Measurements from ENCODE around the gene CYP4Z1.
"Not testable (repeated sequence)": the region's sequence is repeated elsewhere in the genome, so short reads cannot be mapped to it uniquely, and the experiment has no call there.

CYP4Z1 gene, protein sequence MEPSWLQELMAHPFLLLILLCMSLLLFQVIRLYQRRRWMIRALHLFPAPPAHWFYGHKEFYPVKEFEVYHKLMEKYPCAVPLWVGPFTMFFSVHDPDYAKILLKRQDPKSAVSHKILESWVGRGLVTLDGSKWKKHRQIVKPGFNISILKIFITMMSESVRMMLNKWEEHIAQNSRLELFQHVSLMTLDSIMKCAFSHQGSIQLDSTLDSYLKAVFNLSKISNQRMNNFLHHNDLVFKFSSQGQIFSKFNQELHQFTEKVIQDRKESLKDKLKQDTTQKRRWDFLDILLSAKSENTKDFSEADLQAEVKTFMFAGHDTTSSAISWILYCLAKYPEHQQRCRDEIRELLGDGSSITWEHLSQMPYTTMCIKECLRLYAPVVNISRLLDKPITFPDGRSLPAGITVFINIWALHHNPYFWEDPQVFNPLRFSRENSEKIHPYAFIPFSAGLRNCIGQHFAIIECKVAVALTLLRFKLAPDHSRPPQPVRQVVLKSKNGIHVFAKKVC

DNA sequence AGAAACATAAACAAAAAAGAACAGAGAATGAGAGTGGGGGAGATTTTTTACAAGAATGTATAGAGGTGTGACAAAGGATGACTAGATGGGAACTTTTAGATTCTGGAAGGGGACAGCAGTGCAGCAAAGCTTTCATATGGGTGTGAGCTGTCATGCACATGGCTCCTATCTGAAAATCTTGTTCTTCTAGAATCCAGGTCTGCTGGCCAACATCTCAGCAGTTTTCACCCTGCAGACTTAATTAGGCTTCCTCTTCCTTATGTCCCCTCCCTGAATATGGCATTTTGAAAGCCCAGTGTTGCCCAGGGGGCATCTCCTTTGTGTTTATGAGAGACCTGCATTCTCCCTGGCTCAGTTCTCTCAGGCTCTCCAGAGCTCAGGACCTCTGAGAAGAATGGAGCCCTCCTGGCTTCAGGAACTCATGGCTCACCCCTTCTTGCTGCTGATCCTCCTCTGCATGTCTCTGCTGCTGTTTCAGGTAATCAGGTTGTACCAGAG is at the start of gene CYP4Z1:
CYP4Z1 (plus strand) TSS at position 135 of the 498 bp plus-strand sequence; CDS start at position 395, 260 bp downstream.
- no peak for DNase-seq

DNA sequence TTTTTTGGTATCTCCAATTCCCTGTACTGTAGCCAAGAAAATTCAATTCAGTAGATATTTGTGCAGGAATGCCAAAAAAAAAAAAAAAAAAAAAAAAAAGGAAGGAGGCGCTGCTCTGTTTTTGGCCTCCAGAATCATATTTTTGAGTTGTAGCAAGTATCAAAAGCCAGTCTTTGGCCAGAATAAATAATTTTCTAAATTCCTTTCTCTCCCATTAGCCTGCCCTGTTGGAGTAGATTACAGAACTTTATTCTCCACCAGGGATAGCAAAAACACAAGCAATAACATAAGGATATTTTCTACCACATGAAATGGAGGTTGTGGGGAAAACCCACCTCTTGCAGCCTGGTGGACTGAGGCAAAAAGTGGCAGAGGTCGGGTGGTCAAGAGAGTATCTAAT is 46.0 kb upstream of the CYP4Z1 start:
- DNase-seq = no peak

DNA sequence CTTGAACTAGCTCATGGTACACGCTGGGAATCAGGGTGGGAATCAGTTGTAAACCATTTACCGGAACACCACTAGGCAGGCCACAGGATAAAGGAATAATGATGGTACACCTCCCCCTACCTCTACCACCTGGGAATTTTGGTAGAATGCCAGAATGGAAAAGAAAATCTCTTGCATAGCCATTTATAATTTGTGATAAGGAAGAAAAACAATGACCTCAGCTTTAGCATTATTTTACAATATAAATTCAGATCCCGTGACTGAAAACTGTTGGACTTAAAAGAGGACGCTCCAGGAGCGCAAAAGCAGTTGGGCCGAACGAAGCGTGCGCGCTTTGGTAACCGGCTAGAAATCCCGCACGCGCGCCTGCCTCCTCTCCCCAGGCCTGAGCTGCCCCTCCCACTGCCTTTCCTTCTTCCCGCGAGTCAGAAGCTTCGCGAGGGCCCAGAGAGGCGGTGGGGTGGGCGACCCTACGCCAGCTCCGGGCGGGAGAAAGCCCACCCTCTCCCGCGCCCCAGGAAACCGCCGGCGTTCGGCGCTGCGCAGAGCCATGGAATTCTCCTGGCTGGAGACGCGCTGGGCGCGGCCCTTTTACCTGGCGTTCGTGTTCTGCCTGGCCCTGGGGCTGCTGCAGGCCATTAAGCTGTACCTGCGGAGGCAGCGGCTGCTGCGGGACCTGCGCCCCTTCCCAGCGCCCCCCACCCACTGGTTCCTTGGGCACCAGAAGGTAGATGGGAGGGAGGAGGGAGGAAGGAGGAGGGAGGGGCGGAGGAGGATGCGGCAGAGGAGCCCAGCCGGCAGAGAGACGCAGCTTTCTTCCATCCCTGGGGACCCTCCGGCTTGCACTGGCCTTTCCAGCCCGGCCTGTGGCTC is 43.5 kb upstream of the CYP4Z1 start, which contains the start of gene CYP4X1:
CYP4X1 (plus strand) TSS at position 402 of the 873 bp plus-strand sequence; CDS start at position 551, 149 bp downstream.
- no peak for DNase-seq

DNA sequence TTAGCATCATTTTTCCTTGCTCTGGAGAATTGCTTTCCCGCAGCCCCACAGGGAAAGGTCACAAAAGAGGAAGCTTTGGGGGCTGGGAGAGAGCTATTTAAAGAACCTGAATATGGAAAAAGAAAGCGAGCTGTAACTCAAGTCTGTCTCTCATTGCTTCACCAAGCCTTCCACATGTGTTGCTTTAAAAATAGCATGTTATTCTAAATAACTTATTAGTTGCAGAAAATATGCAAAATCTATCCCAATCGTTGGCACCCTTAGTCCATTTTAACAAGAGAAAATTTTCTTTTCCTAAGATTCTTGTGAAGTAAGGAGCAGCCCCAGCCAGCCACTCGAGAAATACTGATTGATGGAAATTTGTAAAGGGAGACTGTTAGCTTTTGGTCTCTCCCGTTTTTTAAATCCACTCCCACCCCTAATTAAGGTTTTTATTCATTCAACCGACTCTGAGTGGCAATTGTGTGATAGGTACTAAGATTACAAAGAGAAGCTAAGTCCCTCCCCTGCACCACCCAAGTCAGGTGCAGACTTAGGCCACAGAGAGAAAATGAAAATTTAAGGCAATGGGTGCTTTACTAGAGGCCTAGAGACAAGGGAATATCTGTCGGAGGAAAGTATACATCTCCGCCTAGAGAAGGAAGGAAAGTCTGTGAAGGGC is 42.8 kb upstream of the CYP4Z1 start:
- no peak for DNase-seq

DNA sequence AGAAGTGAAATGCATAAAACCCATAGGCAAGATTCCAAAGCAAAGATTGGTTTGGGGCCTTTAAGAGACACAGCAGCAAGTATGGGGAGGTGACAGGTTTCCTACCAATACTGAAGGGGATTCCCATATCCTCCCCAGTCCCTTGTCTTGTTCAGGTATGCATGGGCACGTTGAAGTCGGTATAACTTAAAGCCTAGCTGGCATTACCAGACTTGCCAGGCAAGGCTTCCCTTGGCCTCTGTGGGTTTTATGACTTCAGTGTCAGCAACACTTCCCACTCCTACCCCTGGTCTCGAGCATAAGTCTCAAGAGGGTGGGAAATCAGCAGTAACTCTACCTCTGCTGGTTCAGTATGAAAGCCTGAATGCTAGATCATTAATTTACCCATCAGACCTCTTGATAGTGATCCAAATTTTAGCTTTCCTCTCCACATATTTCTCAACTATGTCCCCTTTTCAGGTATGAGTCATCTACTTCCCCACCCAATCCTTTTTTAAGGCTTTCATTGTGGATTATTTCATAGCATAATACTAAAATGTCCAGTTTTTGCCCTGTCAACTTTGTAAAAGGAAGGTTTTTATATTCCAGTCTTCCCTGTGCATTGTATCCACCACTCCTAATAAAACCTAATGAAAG is 36.7 kb upstream of the CYP4Z1 start:
- DNase-seq = no peak

DNA sequence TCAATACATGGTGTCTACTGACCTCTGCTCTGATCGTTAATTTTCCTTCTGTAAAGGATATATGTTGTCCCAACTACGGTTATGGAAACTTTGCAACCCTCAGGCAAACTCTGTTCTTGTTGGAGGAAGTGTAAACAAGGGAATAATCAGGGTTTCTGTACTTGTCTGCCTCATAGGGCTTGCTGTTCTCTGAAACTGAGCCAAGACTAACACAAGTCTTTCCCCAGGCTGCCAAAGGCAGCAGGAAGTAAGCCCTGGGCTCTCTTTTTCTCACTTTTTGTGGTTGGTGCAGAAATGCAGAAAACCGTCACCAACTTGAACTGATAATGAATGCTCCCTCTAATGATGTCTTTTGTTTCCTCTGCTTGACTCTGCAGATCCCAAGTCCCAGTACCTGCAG is 36.0 kb upstream of the CYP4Z1 start:
- DNase-seq = no peak

DNA sequence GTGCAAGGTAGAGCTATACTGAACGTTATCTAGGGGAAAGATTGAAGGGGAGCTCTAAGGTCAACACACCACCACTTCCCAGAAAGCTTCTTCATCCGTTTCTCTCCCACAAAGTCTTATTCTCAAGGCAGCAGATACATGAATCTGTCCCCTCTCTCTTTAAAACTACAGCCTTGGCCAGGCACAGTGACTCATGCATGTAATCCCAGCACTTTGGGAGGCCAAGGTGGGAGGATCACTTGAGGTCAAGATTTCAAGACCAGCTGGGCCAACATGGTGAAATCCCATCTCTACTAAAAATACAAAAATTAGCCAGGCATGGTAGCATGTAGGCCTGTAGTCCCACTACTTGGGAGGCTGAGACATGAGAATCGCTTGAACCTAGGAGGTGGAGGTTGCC is 35.4 kb upstream of the CYP4Z1 start:
- no peak for DNase-seq

DNA sequence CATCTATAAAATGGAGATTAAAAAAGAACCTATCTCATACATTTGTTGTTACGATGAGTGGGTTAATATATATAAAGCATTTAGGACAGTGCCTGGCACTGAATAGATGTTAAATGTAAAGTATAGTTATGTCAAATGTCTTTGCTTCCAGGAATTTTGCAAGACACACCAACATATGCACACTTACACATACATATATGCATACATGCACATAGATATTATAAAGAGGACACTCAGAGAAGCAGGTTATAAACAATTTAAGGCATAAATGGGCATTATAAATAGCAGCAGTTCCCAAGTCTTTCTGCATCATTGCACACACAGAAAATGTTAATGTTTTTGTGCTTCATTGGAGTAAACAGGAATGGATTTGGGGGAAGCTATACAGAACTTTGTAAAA is 30.3 kb upstream of the CYP4Z1 start:
- no peak for DNase-seq

DNA sequence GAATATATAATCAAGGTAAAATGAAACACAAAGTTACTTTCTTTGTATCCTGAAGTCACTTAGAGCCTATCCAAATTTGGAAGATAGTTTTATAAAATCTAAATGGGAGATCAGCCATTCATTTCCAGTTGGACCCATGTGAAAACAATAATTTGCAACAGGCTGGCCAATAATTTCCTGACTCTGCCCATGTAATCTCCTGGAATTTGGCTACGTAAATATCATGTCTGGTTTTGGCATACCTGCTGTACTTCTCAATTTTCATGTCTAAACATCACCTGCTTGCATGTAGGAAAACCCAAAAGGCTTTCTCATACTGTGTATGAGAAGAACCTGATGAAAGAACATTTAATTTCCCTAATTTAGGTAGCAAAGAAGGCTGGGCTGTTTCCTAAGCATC is 7.7 kb upstream of the CYP4Z1 start:
- DNase-seq = no peak

DNA sequence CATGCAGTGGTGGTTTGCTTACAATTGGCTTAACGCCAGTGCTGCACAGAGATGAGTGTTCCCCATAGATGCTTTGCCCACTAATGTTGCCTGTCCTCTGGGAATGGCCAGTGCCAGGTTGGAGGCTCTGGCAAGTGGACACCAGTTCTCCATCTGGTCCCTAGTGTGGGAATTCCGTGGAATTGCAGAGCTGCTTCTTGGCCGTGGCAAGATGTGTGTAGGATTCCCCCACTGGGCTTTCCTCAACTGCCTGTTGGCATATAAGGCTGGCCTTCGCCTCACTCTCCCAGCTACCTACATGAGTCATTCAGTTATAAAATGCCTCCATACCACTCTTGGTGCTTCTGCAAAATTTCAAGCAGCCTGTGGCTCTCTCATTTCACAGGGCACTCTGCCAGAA is 2.0 kb downstream of the CYP4Z1 start:
- DNase-seq = not testable (repeated sequence)

DNA sequence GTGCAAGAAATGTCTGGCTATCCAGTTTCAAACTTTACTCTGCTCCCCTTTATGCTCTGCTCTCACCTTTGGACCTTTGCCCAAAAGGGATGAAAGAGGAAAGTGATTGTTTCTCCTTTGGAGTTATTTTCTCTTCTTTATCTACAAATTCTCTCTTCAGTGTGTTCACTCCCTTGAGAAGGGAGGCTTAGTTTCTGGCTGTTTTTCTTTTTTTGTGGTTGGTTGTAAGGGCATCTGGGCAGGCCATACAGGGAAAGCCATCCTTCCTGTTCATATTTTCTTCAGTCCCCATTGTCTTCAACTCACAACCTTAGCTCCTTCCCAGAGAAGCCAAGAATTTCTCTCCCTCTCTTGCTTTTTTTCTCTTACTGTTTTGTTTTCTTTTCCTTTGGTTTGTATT is 2.5 kb downstream of the CYP4Z1 start:
- not testable (repeated sequence) for DNase-seq

DNA sequence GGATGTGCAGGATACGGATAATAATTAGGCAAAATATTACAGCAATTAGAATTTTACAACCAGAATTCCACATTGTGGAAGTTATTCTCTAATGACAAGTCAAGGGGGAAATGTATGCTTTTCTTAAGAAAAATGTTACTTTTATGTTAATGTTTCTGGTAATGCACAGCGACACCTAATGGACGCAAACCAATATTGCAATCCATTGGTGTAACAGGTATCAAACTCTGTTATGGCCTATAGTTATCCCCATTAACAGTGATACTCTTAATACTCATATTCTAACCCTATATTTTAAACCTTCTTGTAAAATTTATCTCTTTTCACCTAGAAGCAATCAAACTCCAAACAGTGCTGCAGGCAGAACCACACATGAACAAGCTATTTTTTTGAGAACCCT is 22.3 kb downstream of the CYP4Z1 start:
- DNase-seq = not testable (repeated sequence)

DNA sequence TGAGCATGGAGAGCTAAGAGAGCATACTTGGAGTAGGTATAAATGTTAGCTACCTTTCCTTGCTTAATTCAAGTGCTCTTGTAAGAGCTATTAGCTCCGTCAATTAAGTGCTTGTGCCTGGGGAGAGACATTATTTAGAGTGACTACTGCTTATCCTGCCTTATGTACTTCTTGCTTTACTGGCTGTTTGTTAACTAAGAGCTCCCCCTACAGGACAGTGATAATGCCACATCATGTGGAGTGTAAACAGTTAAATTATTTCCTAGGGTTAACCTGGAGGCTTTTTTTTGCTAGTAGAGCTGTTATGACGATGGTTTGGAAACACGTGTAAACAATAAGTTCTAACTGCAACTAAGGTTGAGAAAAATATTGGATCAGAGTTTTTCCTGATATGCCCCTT is 24.4 kb downstream of the CYP4Z1 start:
- not testable (repeated sequence) for DNase-seq

DNA sequence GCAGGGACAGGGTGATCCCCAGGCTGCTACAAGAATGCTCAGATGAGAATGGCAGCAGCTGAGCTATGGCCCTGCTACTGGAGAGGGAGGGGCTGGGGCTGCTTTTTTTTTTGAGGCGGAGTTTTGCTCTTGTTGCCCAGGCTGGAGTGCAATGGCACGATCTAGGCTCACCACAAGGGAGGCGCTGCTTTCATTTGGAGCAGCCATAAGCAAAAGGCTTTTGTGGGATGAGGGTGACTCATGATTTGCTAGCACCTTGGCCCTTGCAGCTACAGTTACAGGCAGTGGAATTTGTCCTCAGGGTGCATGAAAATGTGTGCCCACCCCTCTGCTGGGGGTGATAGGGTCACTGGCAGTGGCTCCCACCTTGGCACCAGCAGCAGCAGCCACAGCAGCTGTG is 37.8 kb downstream of the CYP4Z1 start:
- DNase-seq = no peak

DNA sequence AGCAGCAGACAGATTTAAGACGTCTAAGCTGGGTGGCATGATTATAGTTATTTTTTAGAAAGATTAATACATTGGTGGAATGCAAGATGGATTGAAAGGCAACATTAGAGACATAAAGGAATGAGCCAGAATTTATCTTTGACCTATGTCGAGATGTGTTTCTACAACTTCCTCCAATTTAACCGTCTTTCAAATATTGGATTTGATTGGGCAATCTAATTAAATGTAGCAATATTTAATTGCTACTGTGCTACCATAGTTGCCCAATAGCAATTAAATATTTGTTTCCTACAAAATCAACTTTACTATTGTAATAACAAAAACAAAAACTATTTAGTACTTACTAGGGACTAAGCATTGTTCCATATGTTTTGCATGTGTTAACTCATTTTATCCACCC is 39.8 kb downstream of the CYP4Z1 start:
- no peak for DNase-seq

DNA sequence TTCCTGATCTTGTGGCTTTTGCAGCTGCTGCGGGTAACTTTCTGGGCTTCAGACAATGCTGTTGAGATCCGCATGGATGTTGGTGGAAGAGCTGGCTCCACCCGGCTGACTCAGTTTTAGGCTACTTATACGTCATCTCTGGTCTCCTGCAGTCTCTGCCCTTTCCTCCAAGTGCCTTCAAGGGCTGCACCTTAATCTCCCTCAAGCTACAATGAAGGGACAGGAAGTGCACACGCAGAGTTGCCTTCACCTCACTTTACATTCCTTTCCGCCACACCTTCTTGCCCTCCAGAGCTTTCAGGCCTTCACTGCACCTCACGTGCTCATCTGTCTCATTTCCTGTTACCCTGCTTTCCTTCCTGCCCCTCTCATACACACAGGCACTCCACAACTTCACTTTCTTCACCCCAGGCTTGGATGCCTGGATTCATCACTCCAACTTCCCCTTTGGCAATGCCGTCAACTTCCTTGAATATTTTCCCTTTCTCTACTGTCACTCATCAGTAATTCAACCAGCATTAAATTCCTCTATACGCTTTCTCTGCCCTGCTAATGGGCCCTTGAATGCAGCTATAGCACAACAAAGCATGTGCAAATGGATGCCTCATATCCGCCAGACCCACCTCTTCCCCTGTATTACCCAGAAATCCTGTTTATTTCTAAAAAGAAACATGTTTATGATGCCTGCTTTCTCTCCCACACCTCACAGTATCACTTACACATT is 41.0 kb downstream of the CYP4Z1 start:
- not testable (repeated sequence) for DNase-seq

DNA sequence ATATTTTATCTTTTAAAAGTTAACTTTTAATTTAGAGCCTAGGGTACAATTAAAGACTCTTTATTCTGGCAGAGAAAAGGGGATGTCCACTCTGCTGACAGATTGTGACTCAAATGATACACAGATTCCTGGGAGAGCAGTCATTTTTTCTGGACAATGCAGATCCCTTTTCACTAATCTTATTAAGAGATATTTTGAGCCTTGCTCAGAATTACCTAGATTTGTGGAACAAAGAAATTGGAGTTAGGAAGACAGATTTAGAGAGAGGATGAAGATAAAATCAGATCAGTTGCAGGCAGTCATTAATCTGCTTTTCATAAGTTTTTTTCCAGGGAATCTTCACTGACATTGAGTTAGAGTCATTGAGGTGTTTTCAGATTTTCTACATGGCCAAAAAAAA is 42.5 kb downstream of the CYP4Z1 start:
- DNase-seq = not testable (repeated sequence)

DNA sequence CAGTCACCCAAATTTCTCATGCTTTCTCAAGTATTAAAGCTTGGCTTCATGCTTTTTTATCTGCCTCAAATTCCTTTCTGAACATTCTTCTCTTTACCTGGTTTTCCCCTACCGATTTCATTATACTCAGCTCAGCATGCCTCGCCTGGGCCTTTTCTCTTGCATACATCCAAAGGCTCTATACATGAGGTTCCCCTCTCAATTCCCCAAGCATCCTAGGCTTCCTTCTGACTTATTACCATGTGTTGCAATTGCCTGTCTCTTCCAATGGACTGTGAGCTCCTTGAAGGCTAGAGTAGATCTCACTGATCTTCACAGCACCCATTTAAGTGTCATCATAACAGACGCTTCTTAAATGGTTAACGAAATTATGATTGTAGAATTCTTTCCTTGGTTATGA is 46.1 kb downstream of the CYP4Z1 start:
- DNase-seq = no peak

DNA sequence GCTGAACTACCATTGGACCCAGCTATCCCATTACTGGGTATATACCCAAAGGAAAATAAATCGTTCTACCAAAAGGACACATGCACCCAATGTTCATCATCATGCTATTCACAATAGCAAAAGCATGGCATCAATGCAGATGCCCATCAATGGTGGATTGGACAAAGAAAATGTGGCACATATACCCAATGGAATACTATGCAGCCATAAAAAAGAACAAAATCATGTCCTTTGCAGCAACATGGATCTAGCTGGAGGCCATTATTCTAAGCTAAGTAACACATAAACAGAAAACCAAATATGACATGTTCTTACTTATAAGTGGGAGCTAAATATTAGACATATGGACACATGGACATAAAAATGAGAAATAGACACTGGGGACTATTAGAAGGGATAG is 54.0 kb downstream of the CYP4Z1 start:
- not testable (repeated sequence) for DNase-seq

DNA sequence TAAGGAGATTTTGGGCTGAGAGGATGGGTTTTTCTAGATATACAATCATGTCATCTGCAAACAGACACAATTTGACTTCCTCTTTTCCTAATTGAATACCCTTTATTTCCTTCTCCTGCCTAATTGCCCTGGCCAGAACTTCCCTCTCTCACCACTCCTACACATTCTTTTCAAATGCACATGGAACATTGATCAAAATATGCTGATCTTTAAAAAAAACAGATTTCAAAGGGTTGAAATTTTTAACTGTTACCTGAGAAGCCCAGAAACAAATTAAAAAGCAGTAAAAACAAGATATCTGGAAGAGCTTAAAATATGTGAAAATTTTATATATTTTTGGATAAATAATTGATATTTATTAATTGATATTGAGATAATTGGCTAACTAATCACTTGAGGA is 57.8 kb downstream of the CYP4Z1 start:
- DNase-seq = not testable (repeated sequence)

DNA sequence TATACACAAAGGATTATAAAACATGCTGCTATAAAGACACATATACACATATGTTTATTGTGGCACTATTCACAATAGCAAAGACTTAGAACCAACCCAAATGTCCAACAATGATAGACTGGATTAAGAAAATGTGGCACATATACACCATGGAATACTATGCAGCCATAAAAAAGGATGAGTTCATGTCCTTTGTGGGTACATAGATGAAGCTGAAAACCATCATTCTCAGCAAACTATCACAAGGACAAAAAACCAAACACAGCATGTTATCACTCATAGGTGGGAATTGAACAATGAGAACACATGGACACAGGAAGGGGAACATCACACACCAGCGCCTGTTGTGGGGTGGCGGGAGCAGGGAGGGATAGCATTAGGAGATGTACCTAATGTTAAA is 60.0 kb downstream of the CYP4Z1 start:
- DNase-seq = not testable (repeated sequence)

DNA sequence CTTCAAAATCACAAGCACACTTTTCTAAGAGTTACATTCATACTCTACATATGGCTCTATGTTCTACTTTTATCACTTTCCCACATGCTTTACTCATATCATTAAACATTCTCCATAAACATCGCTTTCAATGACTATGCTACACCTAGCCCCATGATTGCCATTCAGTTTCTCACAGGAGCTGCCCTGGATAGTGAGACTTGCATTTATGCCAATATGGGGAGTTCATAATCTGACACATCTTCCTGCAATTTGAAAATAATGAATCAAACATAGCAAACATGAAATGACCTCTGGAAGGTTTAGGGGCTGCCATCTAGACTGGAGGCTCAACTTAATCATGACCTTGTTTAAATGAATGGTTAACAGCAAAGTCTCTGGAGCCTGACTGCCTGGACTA is 61.2 kb downstream of the CYP4Z1 start:
- no peak for DNase-seq
